GM18517 (cell line): Measurements from ENCODE around the gene CDC37.
A peak's percentile ranks its signal among the peaks of the same experiment; 100 is the strongest.
"Not testable (repeated sequence)": the region's sequence is repeated elsewhere in the genome, so short reads cannot be mapped to it uniquely, and the experiment has no call there.

Source experiments
- ATAC-seq: cut with Tn5 transposase; IDR thresholded peaks from one replicate; pipeline ENCODE4 v1.9.1; 2021; ENCODE audit warnings: mild to moderate bottlenecking, moderate library complexity; ENCODE audit not compliant: unreplicated experiment

The CDC37 gene

GRCh38 chr19:10395917-10396316 lies 7.4 kb downstream of the CDC37 start:
- no peak for ATAC-seq

GRCh38 chr19:10395436-10395835 lies 7.9 kb downstream of the CDC37 start:
- ATAC-seq, result no peak

GRCh38 chr19:10395003-10395402 lies 8.3 kb downstream of the CDC37 start:
- no peak for ATAC-seq

- ATAC-seq, result no peak
These were observed 10.2 kb downstream of the CDC37 start for GRCh38 chr19:10393137-10393536.

GRCh38 chr19:10392120-10392519 lies 11.2 kb downstream of the CDC37 start:
- ATAC-seq, result no peak

GRCh38 chr19:10390652-10391286 lies 12.6 kb downstream of the CDC37 start:
- no peak for ATAC-seq

GRCh38 chr19:10389863-10390262 lies 13.5 kb downstream of the CDC37 start:
- ATAC-seq, result no peak

- ATAC-seq, result no peak
These were observed 14.4 kb downstream of the CDC37 start for GRCh38 chr19:10388957-10389356.

GRCh38 chr19:10384580-10384979 lies 18.8 kb downstream of the CDC37 start:
- no peak for ATAC-seq

- not testable (repeated sequence) for ATAC-seq
These were observed 20.2 kb downstream of the CDC37 start for GRCh38 chr19:10383223-10383499.

- peak; percentile 88 for ATAC-seq
These were observed 22.8 kb downstream of the CDC37 start, which contains the start of gene TYK2 for GRCh38 chr19:10380313-10381102. Gene TYK2, minus strand, starts transcription at chr19:10380572. Its CDS starts 2,166 bp downstream, at chr19:10378406.

- ATAC-seq, result peak; percentile 5
These were observed 23.4 kb downstream of the CDC37 start for GRCh38 chr19:10379880-10380312.

- ATAC-seq, result no peak
These were observed 25.2 kb downstream of the CDC37 start for GRCh38 chr19:10378124-10378523.

- ATAC-seq, result not testable (repeated sequence)
These were observed 26.2 kb downstream of the CDC37 start for GRCh38 chr19:10377140-10377640.

- no peak for ATAC-seq
These were observed 28.4 kb downstream of the CDC37 start for GRCh38 chr19:10374931-10375330.

- ATAC-seq, result no peak
These were observed 30.7 kb downstream of the CDC37 start for GRCh38 chr19:10372690-10373089.

- ATAC-seq, result no peak
These were observed 35.1 kb downstream of the CDC37 start for GRCh38 chr19:10368101-10368803.

GRCh38 chr19:10366950-10367512 lies 36.3 kb downstream of the CDC37 start:
- not testable (repeated sequence) for ATAC-seq

GRCh38 chr19:10365518-10365917 lies 37.8 kb downstream of the CDC37 start:
- no peak for ATAC-seq

- no peak for ATAC-seq
These were observed 38.7 kb downstream of the CDC37 start for GRCh38 chr19:10364644-10365043.

- no peak for ATAC-seq
These were observed 39.5 kb downstream of the CDC37 start for GRCh38 chr19:10363789-10364281.
